Measurements from ENCODE around the gene MXRA7.

Gene MXRA7

GRCh38 chr17:76691379-76692191 is 19.2 kb downstream of the MXRA7 start:
- no peak for DNase-seq

- DNase-seq: no peak
Observed at GRCh38 chr17:76690596-76691280, 20.0 kb downstream of the MXRA7 start.

- no peak for DNase-seq
Observed at GRCh38 chr17:76689859-76690258, 20.9 kb downstream of the MXRA7 start.

- no peak for DNase-seq
Observed at GRCh38 chr17:76688165-76688622, 22.6 kb downstream of the MXRA7 start.

- DNase-seq: no peak
Observed at GRCh38 chr17:76687298-76688164, 23.2 kb downstream of the MXRA7 start.

GRCh38 chr17:76686538-76687297 is 24.0 kb downstream of the MXRA7 start:
- DNase-seq: no peak

- DNase-seq: no peak
Observed at GRCh38 chr17:76685846-76686245, 24.9 kb downstream of the MXRA7 start.

- DNase-seq: no peak
Observed at GRCh38 chr17:76685366-76685765, 25.4 kb downstream of the MXRA7 start.

- DNase-seq: no peak
Observed at GRCh38 chr17:76684756-76685155, 26.0 kb downstream of the MXRA7 start.

- DNase-seq: no peak
Observed at GRCh38 chr17:76683921-76684745, 26.6 kb downstream of the MXRA7 start.

GRCh38 chr17:76683011-76683755 is 27.6 kb downstream of the MXRA7 start:
- peak; percentile 24 for DNase-seq

GRCh38 chr17:76682296-76682695 is 28.5 kb downstream of the MXRA7 start:
- no peak for DNase-seq

GRCh38 chr17:76681222-76682137 is 29.3 kb downstream of the MXRA7 start:
- DNase-seq: peak; percentile 68

GRCh38 chr17:76679239-76679638 is 31.5 kb downstream of the MXRA7 start:
- no peak for DNase-seq

- no peak for DNase-seq
Observed at GRCh38 chr17:76678330-76678729, 32.4 kb downstream of the MXRA7 start.

- DNase-seq: no peak
Observed at GRCh38 chr17:76677406-76677805, 33.4 kb downstream of the MXRA7 start.

GRCh38 chr17:76676629-76677028 is 34.1 kb downstream of the MXRA7 start:
- DNase-seq: no peak

GRCh38 chr17:76675648-76676047 is 35.1 kb downstream of the MXRA7 start:
- no peak for DNase-seq

- no peak for DNase-seq
Observed at GRCh38 chr17:76674600-76674999, 36.2 kb downstream of the MXRA7 start.

GRCh38 chr17:76673729-76674128 is 37.0 kb downstream of the MXRA7 start:
- no peak for DNase-seq
